ENCODE results near the gene ENOSF1.
"Not testable (repeated sequence)": the region's sequence is repeated elsewhere in the genome, so short reads cannot be mapped to it uniquely, and the experiment has no call there.

ENOSF1 gene

DNA sequence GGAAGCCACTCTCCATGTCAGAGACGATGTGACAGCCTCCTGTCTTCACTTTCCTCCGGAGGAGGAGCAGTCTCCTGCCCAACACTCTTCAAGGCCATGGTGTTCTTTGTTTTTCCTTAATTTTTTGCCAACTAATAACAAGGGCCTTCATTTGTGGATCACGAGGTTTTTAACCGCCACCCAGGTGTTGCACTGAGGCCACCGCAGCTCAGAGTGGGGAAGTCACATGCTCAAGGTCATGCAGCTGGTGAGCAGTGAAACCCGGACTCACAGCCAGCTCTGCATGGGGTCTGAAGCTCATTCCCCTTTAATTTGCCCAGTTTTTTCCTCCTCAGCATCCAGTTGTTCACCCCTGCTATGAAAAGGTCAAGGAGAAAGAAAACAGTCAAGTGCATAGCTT lies 19.6 kb downstream of the ENOSF1 start:
- in situ Hi-C loops (cut with HindIII; ENCODE audit: low pct_ligation_motif_present, low sequenced_read_pairs) = no loop called here
- no peak for DNase-seq
- H3K36me3 ChIP-seq (replicated peaks) = peaks cover 5% of the 10 kb centered on the region
- H3K27me3 ChIP-seq (replicated peaks) = no peaks in the 10 kb centered on the region
- TF ChIP-seq, protein P1, sequence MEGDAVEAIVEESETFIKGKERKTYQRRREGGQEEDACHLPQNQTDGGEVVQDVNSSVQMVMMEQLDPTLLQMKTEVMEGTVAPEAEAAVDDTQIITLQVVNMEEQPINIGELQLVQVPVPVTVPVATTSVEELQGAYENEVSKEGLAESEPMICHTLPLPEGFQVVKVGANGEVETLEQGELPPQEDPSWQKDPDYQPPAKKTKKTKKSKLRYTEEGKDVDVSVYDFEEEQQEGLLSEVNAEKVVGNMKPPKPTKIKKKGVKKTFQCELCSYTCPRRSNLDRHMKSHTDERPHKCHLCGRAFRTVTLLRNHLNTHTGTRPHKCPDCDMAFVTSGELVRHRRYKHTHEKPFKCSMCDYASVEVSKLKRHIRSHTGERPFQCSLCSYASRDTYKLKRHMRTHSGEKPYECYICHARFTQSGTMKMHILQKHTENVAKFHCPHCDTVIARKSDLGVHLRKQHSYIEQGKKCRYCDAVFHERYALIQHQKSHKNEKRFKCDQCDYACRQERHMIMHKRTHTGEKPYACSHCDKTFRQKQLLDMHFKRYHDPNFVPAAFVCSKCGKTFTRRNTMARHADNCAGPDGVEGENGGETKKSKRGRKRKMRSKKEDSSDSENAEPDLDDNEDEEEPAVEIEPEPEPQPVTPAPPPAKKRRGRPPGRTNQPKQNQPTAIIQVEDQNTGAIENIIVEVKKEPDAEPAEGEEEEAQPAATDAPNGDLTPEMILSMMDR (IDR thresholded peaks at IDR 0.05; ENCODE audit: low read depth, low read length, missing control alignments) = no peak
- H3K27ac ChIP-seq = no peak overlapping the region
- no peak overlapping the region for H3K4me3 ChIP-seq (ENCODE audit: low read depth, low read length)

DNA sequence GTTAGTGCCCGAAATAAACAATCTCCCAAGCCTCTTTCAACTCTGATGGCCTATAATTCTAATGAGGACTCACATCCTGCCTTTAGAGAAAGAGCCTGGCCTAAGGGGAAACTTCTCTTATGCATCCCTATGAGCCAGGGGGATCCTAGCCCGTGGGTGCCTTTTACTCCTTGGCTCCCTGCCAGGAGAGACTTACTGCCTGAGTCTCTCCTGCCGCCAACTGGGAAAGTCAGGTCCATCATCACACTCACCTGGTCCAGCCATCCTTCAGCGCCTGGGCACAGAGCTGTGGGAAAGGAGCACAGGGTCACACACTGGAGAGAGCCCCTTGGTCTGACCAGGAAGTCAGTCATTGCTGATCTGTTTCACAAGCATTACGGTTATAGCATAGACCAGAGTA lies 24.1 kb downstream of the ENOSF1 start:
- in situ Hi-C loops (cut with HindIII; ENCODE audit: low pct_ligation_motif_present, low sequenced_read_pairs) = no loop called here
- DNase-seq = no peak
- no peak overlapping the region for H3K4me3 ChIP-seq (ENCODE audit: low read depth, low read length)
- no peaks in the 10 kb centered on the region for H3K27me3 ChIP-seq (replicated peaks)
- H3K36me3 ChIP-seq (replicated peaks) = peaks cover 3% of the 10 kb centered on the region
- no peak overlapping the region for H3K27ac ChIP-seq
- TF ChIP-seq, protein P1 (IDR thresholded peaks at IDR 0.05; ENCODE audit: low read depth, low read length, missing control alignments) = no peak

DNA sequence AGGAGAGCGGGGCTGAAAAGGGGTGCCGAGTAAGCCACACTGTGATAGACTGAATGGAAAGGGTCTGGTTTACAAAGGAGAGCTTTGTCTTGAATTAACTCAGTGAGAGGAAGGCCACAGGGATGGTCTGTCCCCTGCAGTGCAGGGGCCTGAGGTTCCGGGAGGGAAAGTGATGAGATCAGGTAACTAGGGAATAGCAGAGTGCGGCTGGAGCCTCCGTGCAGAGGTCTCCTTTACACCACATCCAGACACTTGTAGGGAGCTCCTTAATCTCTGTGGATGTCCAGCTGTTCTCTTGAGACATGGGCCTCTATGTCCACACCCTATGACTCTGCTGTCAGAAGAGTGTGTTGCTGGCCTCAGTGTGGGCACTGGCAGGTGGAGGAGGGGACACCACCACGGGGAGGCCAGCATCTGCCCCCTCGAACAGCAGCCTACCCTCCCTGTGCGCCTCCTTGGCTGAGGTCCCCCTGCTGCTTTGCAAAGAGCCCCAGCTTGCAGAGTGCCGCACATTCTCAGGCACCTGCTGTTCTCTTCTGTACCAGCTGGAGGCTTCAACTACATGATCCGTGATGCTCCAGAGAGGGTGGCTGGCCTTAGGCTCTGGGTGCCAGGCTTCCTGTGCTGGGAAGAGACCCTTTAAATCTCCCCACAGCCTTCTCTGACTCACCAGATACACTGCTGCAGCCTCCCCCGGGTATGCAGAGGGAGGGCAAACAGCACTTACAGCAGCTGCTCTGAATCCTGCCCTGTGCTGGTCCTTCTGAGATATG lies 25.9 kb downstream of the ENOSF1 start:
- Histone ChIP-seq H3K36me3 (replicated peaks) (peaks cover 8% of the 10 kb centered on the region), H3K27me3 (replicated peaks) (no peaks in the 10 kb centered on the region), H3K27ac (no peak overlapping the region), H3K4me3 (ENCODE audit: low read depth, low read length) (no peak overlapping the region)
- TF ChIP-seq, protein P1 (IDR thresholded peaks at IDR 0.05; ENCODE audit: low read depth, low read length, missing control alignments) = peak; percentile 21
- in situ Hi-C loops (cut with HindIII; ENCODE audit: low pct_ligation_motif_present, low sequenced_read_pairs) = no loop called here
- DNase-seq = no peak

- Histone ChIP-seq H3K36me3 (replicated peaks) (peaks cover 8% of the 10 kb centered on the region), H3K27ac (no peak overlapping the region), H3K27me3 (replicated peaks) (no peaks in the 10 kb centered on the region), H3K4me3 (ENCODE audit: low read depth, low read length) (no peak overlapping the region)
- in situ Hi-C loops (cut with HindIII; ENCODE audit: low pct_ligation_motif_present, low sequenced_read_pairs) = no loop called here
- no peak for DNase-seq
- TF ChIP-seq, protein P1 (IDR thresholded peaks at IDR 0.05; ENCODE audit: low read depth, low read length, missing control alignments) = no peak
Observed at GRCh38 chr18:685438-685837, 27.0 kb downstream of the ENOSF1 start.

GRCh38 chr18:683531-683930 lies 28.9 kb downstream of the ENOSF1 start:
- Histone ChIP-seq H3K27me3 (replicated peaks) (no peaks in the 10 kb centered on the region), H3K27ac (no peak overlapping the region), H3K4me3 (ENCODE audit: low read depth, low read length) (no peak overlapping the region), H3K36me3 (replicated peaks) (peaks cover 5% of the 10 kb centered on the region)
- TF ChIP-seq, protein P1 (IDR thresholded peaks at IDR 0.05; ENCODE audit: low read depth, low read length, missing control alignments) = no peak
- no peak for DNase-seq
- in situ Hi-C loops (cut with HindIII; ENCODE audit: low pct_ligation_motif_present, low sequenced_read_pairs) = no loop called here

- no peak overlapping the region for H3K4me3 ChIP-seq (ENCODE audit: low read depth, low read length)
- H3K27ac ChIP-seq = no peak overlapping the region
- peaks cover 5% of the 10 kb centered on the region for H3K36me3 ChIP-seq (replicated peaks)
- TF ChIP-seq, protein P1 (IDR thresholded peaks at IDR 0.05; ENCODE audit: low read depth, low read length, missing control alignments) = no peak
- H3K27me3 ChIP-seq (replicated peaks) = no peaks in the 10 kb centered on the region
- in situ Hi-C loops (cut with HindIII; ENCODE audit: low pct_ligation_motif_present, low sequenced_read_pairs) = no loop called here
- no peak for DNase-seq
Observed at GRCh38 chr18:682833-683232, 29.6 kb downstream of the ENOSF1 start.

DNA sequence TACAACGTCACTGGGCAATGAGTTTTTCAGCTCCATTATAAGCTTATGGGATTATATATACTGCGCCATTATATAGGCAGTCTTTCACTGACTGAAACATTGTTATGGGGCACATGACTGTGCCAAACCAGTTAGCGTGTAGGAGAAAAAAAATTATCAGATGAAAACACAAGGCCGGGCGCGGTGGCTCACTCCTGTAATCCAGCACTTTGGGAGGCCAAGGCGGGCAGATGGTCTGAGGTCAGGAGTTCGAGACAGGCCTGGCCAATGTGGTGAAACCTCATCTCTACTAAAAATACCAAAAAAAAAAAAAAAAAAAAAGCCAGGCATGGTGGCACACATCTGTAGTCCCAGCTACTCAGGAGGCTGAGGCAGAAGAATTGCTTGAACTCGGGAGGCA lies 30.0 kb downstream of the ENOSF1 start:
- H3K27ac ChIP-seq; in situ Hi-C loops (cut with HindIII; ENCODE audit: low pct_ligation_motif_present, low sequenced_read_pairs); H3K36me3 ChIP-seq (replicated peaks); H3K27me3 ChIP-seq (replicated peaks); H3K4me3 ChIP-seq (ENCODE audit: low read depth, low read length); DNase-seq: not testable (repeated sequence)
